HepG2 (cell line): ENCODE results near the gene CEP76.

ENCODE experiments used
- ATF6 ChIP-seq: sonication (generic); formaldehyde crosslinking; conservative IDR thresholded peaks from 2 replicates; pipeline ENCODE4 v1.4.0; 2020; ENCODE audit warnings: missing genetic modification reagents
- ATF7 ChIP-seq, 2 experiments: fragments of 450-650 bp in 1 of 2; sonication (generic) in 1 of 2; formaldehyde crosslinking in 1 of 2; IDR thresholded peaks; 2 replicates each; pipeline versions ENCODE4 v1.4.0 to v1.6.1; 2016 to 2020; ENCODE audit warnings: antibody characterized with exemption in 1 of 2, mild to moderate bottlenecking in 1 of 2, missing genetic modification reagents in 1 of 2
- DZIP1 ChIP-seq: sonication (generic); formaldehyde crosslinking; IDR thresholded peaks from 2 replicates; pipeline ENCODE4 v1.5.0; 2020; ENCODE audit warnings: mild to moderate bottlenecking, missing genetic modification reagents
- FOXA1 ChIP-seq, 2 experiments: fragments of 450-650 bp in 1 of 2; sonication (generic) in 1 of 2; formaldehyde crosslinking in 1 of 2; IDR thresholded peaks; 2 replicates each; pipeline versions ENCODE4 v1.4.0 to v1.6.1; 2016 to 2020; ENCODE audit warnings: missing genetic modification reagents in 1 of 2
- FOXK2 ChIP-seq: fragments of 450-650 bp; IDR thresholded peaks from 2 replicates; pipeline ENCODE4 v1.6.1; 2016
- HNF1A ChIP-seq, 2 experiments: sonication (generic) in 1 of 2; formaldehyde crosslinking in 1 of 2; IDR thresholded peaks; 2 replicates each; pipeline versions ENCODE4 v1.4.0 to v1.6.1; 2016 to 2020; ENCODE audit warnings: borderline replicate concordance in 1 of 2, low read depth in 1 of 2, mild to moderate bottlenecking in 1 of 2, missing genetic modification reagents in 1 of 2
- POLR2A ChIP-seq, 2 experiments: IDR thresholded peaks; 2 replicates each; pipeline ENCODE4 v1.6.1; 2011; ENCODE audit warnings: low read depth in 2 of 2, low read length in 2 of 2, mild to moderate bottlenecking in 1 of 2, moderate library complexity in 1 of 2; ENCODE audit not compliant: insufficient read depth in 1 of 2
- POLR2AphosphoS2 ChIP-seq: IDR thresholded peaks from 2 replicates; pipeline ENCODE4 v1.6.1; 2011; ENCODE audit warnings: low read depth, low read length, improper control_type of control experiment
- SP1 ChIP-seq, 2 experiments: fragments of 450-650 bp in 1 of 2; sonication (generic) in 1 of 2; formaldehyde crosslinking in 1 of 2; IDR thresholded peaks; 2 replicates each; pipeline versions ENCODE4 v1.4.0 to v1.6.1; 2016 to 2020; ENCODE audit warnings: missing genetic modification reagents in 1 of 2
- YY1 ChIP-seq: IDR thresholded peaks from 2 replicates; pipeline ENCODE4 v1.6.1; 2011; ENCODE audit warnings: low read length, low read depth, moderate library complexity, mild to moderate bottlenecking; ENCODE audit not compliant: insufficient read depth, insufficient replicate concordance
- ZNF510 ChIP-seq: sonication (generic); formaldehyde crosslinking; IDR thresholded peaks from 2 replicates; pipeline ENCODE4 v1.4.0; 2020; ENCODE audit warnings: low read depth, mild to moderate bottlenecking, missing genetic modification reagents
- ZNF775 ChIP-seq: sonication (generic); formaldehyde crosslinking; IDR thresholded peaks from 2 replicates; pipeline ENCODE4 v1.4.0; 2020; ENCODE audit warnings: missing genetic modification reagents, mild to moderate bottlenecking, moderate library complexity, borderline replicate concordance

- TF ChIP-seq HNF1A (IDR thresholded peaks at IDR 0.05; ENCODE audit: low read depth), result no peak
- no peak for TF ChIP-seq HNF1A (CRISPR knock-in tag; IDR thresholded peaks at IDR 0.05; ENCODE audit: borderline replicate concordance)
- no peak for TF ChIP-seq YY1
- no peak for TF ChIP-seq POLR2A (IDR thresholded peaks at IDR 0.05; ENCODE audit: insufficient read depth in 1 of 2, low read depth in 2 of 2, low read length in 2 of 2)
- TF ChIP-seq POLR2AphosphoS2, result no peak
- TF ChIP-seq DZIP1 (CRISPR knock-in tag), result no peak
- no peak for TF ChIP-seq FOXK2
- no peak for TF ChIP-seq ATF7 (IDR thresholded peaks at IDR 0.05)
- TF ChIP-seq ATF7 (CRISPR knock-in tag; IDR thresholded peaks at IDR 0.05), result no peak
- no peak for TF ChIP-seq SP1 (IDR thresholded peaks at IDR 0.05)
- no peak for TF ChIP-seq SP1 (CRISPR knock-in tag; IDR thresholded peaks at IDR 0.05)
- no peak for TF ChIP-seq ZNF510 (CRISPR knock-in tag)
- no peak for TF ChIP-seq FOXA1 (IDR thresholded peaks at IDR 0.05)
- no peak for TF ChIP-seq FOXA1 (CRISPR knock-in tag; IDR thresholded peaks at IDR 0.05)
- no peak for TF ChIP-seq ZNF775 (CRISPR knock-in tag)
- TF ChIP-seq ATF6 (CRISPR knock-in tag), result no peak
Measured at GRCh38 chr18:12659904-12660605, 42.5 kb downstream of the CEP76 start.
